PC-9 (cell line): ENCODE results near the gene ZNF581. TPM values are rescaled to one million over a fixed set of nuclear protein-coding genes. Genes with fewer than 3 reads are reported as not detected.
A peak's percentile ranks its signal among the peaks of the same experiment; 100 is the strongest.

Experiments used
- BruUV-seq: library from RNA; stranded (reverse); fragments of 400-500 nt; replicated peaks from 2 replicates; lab custom pipeline; 2021; lab: Mats Ljungman, UMichigan
- CTCF ChIA-PET: fragments of 300-600 bp; sonication (Branson Sonifier 250); formaldehyde crosslinking; loops from one replicate; lab custom pipeline; 2022; ENCODE audit warnings: antibody characterized with exemption; lab: Charles Lee
- POLR2A ChIA-PET: fragments of 300-600 bp; sonication (Branson Sonifier 250); formaldehyde crosslinking; loops from one replicate; lab custom pipeline; 2022; ENCODE audit warnings: antibody characterized with exemption; ENCODE audit not compliant: unreplicated experiment; lab: Charles Lee
- DNase-seq, 2 experiments: peaks; one replicate each; pipeline versions ENCODE4 v3.0.0 to v3.0.0-alpha.2; 2015 to 2022; ENCODE audit warnings: mixed read lengths in 1 of 2
- H2AFZ ChIP-seq: fragments of 200-600 bp; sonication (generic); 2 replicates; pipeline ENCODE4 v1.8.1; 2017; ENCODE audit warnings: antibody characterized with exemption
- H3F3A ChIP-seq: fragments of 200-600 bp; sonication (generic); 2 replicates; pipeline ENCODE4 v1.8.1; 2017; ENCODE audit warnings: antibody characterized with exemption, mild to moderate bottlenecking, low read depth; ENCODE audit not compliant: insufficient read depth
- H3K27ac ChIP-seq: fragments of 200-600 bp; sonication (generic); 2 replicates; pipeline ENCODE4 v1.6.1; 2016; ENCODE audit warnings: mixed run types
- H3K27me3 ChIP-seq: fragments of 200-600 bp; sonication (generic); 2 replicates; pipeline ENCODE4 v1.6.1; 2016; ENCODE audit warnings: low read depth, mixed run types; ENCODE audit not compliant: insufficient read depth
- H3K36me3 ChIP-seq: fragments of 200-600 bp; sonication (generic); 2 replicates; pipeline ENCODE4 v1.6.1; 2016; ENCODE audit warnings: low read depth, mixed run types
- H3K4me1 ChIP-seq: fragments of 200-600 bp; sonication (generic); replicated peaks from 2 replicates; pipeline ENCODE4 v1.6.1; 2016; ENCODE audit warnings: mixed run types; ENCODE audit not compliant: insufficient read depth
- H3K4me2 ChIP-seq: fragments of 200-600 bp; sonication (generic); 2 replicates; pipeline ENCODE4 v1.6.1; 2017; ENCODE audit warnings: mixed run types
- H3K4me3 ChIP-seq: fragments of 200-600 bp; sonication (generic); 2 replicates; pipeline ENCODE4 v1.6.1; 2016; ENCODE audit warnings: mixed run types
- H3K79me2 ChIP-seq: fragments of 200-600 bp; sonication (generic); 2 replicates; pipeline ENCODE4 v1.6.1; 2017; ENCODE audit warnings: low read depth, mixed run types
- H3K9me2 ChIP-seq: fragments of 200-600 bp; sonication (generic); 2 replicates; pipeline ENCODE4 v1.8.1; 2017; ENCODE audit warnings: mild to moderate bottlenecking; ENCODE audit not compliant: insufficient read depth
- H3K9me3 ChIP-seq: fragments of 200-600 bp; sonication (generic); 2 replicates; pipeline ENCODE4 v1.8.1; 2016; ENCODE audit warnings: low read depth; ENCODE audit not compliant: insufficient read depth
- H4K20me1 ChIP-seq: fragments of 200-600 bp; sonication (generic); 2 replicates; pipeline ENCODE4 v1.8.1; 2017; ENCODE audit not compliant: insufficient read depth
- CTCF ChIP-seq: fragments of 200-600 bp; sonication (generic); conservative IDR thresholded peaks from 2 replicates; pipeline ENCODE4 v1.6.1; 2017; ENCODE audit warnings: mixed run types, antibody characterized with exemption, mild to moderate bottlenecking, moderate library complexity
- EZH2 ChIP-seq: fragments of 200-600 bp; sonication (generic); IDR thresholded peaks from 2 replicates; pipeline ENCODE4 v1.8.0; 2017; ENCODE audit warnings: antibody characterized with exemption, low read depth
- intact Hi-C: fragments of 100-400 bp; cut with micrococcal nuclease; formaldehyde crosslinking; loops from one replicate; pipeline ENCODE4 v1.10.0; 2022; ENCODE audit not compliant: unreplicated experiment
- total RNA-seq: library from RNA; stranded (reverse); gene quantifications from 2 replicates; pipeline ENCODE4 v1.2.3, GENCODE V29; 2021

ZNF581 gene
- total RNA-seq, 1 experiment from 2014 or later: 53.5 TPM

- H3K79me2 ChIP-seq: peaks cover 50% of the 10 kb centered on the region
- H3F3A ChIP-seq: peaks cover 47% of the 10 kb centered on the region; the same call in 1 of the 2 replicates
- H2AFZ ChIP-seq: peak overlapping the region; percentile 59; the same call in 1 of the 2 replicates
- peaks cover 6% of the 10 kb centered on the region for H3K36me3 ChIP-seq
- intact Hi-C loops: no loop called here
- no peaks in the 10 kb centered on the region for H3K9me2 ChIP-seq
- no peaks in the 10 kb centered on the region for H3K27me3 ChIP-seq
- peak overlapping the region; percentile 44 for H3K27ac ChIP-seq
- peaks cover 8% of the 10 kb centered on the region for H3K4me1 ChIP-seq
- no peak for TF ChIP-seq EZH2
- TF ChIP-seq CTCF: no peak
- no peaks in the 10 kb centered on the region for H3K9me3 ChIP-seq
- POLR2A ChIA-PET: no interaction called here
- H4K20me1 ChIP-seq: peaks cover 10% of the 10 kb centered on the region
- H3K4me3 ChIP-seq: peak overlapping the region; percentile 66
- peak overlapping the region; percentile 90 for H3K4me2 ChIP-seq
- DNase-seq: no peak
- no TSS peak for BruUV-seq
- CTCF ChIA-PET: no interaction called here
Observed at GRCh38 chr19:55644191-55644833, 863 bp downstream of the ZNF581 start.

GRCh38 chr19:55644842-55645511 is 1.5 kb downstream of the ZNF581 start:
- no peak overlapping the region for H3K27ac ChIP-seq

More at GRCh38 chr19:55644842-55645511, 1.5 kb downstream of the ZNF581 start:
- ChIA-PET POLR2A (interaction anchor here (0.6 kb wide), 1 partner anchor 98 kb away, joined by 4 read pairs; no protein-coding TSS in a partner anchor), CTCF (no interaction called here)
- Histone ChIP-seq H3K4me3 (peak overlapping the region; percentile 66; the same call in 1 of the 2 replicates), H4K20me1 (peaks cover 8% of the 10 kb centered on the region; the same call in 1 of the 2 replicates), H3K9me2 (no peaks in the 10 kb centered on the region), H2AFZ (no peak overlapping the region), H3K4me2 (peak overlapping the region; percentile 90), H3K9me3 (no peaks in the 10 kb centered on the region), H3K79me2 (peaks cover 50% of the 10 kb centered on the region), H3K4me1 (peaks cover 8% of the 10 kb centered on the region), H3K36me3 (peaks cover 6% of the 10 kb centered on the region), H3F3A (peaks cover 40% of the 10 kb centered on the region; the same call in 1 of the 2 replicates), H3K27me3 (no peaks in the 10 kb centered on the region)
- intact Hi-C loops: no loop called here
- no peak for DNase-seq
- TSS peak; percentile 41 for BruUV-seq
- TF ChIP-seq CTCF: no peak
- no peak for TF ChIP-seq EZH2
